Activated CD4-positive, alpha-beta T cell treated with anti-CD3 and anti-CD28 coated beads, Interleukin-2, amount 10 ng/mL, durations not matched to agents 24 days and 14 days (primary cell): ENCODE measurements around the gene CALM1. TPM values are rescaled to one million over a fixed set of nuclear protein-coding genes. Genes with fewer than 3 reads are reported as not detected.

Source experiments
- DNase-seq: peaks from one replicate; pipeline ENCODE4 v3.0.0; 2022
- H3K27ac Mint-ChIP-seq: one replicate; pipeline ENCODE4 v1.8.0; 2022; ENCODE audit warnings: mild to moderate bottlenecking, mixed read lengths
- H3K27me3 Mint-ChIP-seq: one replicate; pipeline ENCODE4 v1.8.0; 2022; ENCODE audit warnings: mixed read lengths
- H3K36me3 Mint-ChIP-seq: one replicate; pipeline ENCODE4 v1.8.0; 2022; ENCODE audit warnings: low read depth, mild to moderate bottlenecking, mixed read lengths
- H3K4me1 Mint-ChIP-seq: one replicate; pipeline ENCODE4 v1.8.0; 2021; ENCODE audit warnings: mixed read lengths
- H3K4me3 Mint-ChIP-seq: one replicate; pipeline ENCODE4 v1.8.0; 2022; ENCODE audit warnings: mild to moderate bottlenecking, moderate library complexity, mixed read lengths
- H3K9me3 Mint-ChIP-seq: one replicate; pipeline ENCODE4 v1.8.0; 2021; ENCODE audit warnings: mixed read lengths
- intact Hi-C: fragments of 100-400 bp; cut with micrococcal nuclease; formaldehyde crosslinking; loops from one replicate; pipeline ENCODE4 v1.15.1; 2023
- total RNA-seq: library from RNA; stranded (reverse); gene quantifications from 2 replicates; pipeline ENCODE4 v1.2.3, GENCODE V29; 2022

The CALM1 gene
- total RNA-seq, 1 donor from 2014 or later, result 471 TPM

DNA sequence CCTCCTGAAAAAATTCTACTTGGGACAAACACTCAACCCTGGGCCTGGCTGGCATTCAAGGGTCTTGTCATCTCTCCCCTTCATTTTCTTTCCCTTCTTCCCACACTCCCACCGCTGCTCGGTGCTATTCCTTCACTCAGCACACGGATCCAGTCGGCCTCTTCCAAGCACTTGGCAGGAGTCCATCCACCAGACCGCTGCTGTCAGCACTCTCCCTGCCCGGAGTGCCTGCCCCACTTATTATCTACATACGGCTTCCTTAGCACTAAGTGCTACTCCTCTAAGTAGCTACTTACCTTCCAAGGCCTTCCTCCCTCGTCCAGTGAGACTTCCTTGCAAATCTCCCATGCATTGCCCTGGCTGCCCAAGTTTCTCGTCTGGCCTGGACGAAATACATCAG, 29.8 kb downstream of the CALM1 start:
- Mint-ChIP-seq H3K4me1 (no peaks in the 10 kb centered on the region), H3K27me3 (no peaks in the 10 kb centered on the region), H3K4me3 (no peak overlapping the region), H3K27ac (no peak overlapping the region), H3K36me3 (no peaks in the 10 kb centered on the region), H3K9me3 (no peaks in the 10 kb centered on the region)
- intact Hi-C loops, result no loop called here
- no peak for DNase-seq

DNA sequence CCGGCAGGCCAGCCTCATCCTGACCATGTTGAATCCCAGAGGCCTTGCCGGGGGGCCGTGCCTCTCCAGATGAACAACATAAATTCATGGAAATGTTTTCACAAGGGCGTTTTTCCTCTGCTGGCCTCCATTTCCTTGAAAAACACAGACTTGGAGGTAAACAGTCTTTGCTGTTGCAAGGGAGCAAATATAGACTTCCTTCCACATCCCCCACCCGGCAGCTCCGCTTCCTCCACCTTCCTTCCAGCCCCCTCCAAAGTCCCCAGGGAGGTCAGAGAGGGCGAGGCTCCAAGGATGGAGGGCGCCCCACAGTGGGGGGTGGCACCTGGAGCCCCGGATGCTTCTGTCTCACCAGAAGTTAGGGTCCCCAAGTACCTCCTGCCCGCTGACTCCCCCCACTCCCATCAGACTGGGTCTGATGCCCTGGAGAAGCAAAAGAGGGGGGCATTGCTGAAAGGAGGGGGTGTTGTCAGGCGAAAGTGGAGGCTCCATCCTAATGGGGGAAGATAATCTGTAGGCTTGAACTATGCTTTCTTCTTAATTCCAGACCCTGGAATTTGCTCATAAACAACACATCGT, 31.1 kb downstream of the CALM1 start:
- Mint-ChIP-seq H3K4me3 (no peak overlapping the region), H3K36me3 (no peaks in the 10 kb centered on the region), H3K4me1 (no peaks in the 10 kb centered on the region), H3K27me3 (no peaks in the 10 kb centered on the region), H3K9me3 (no peaks in the 10 kb centered on the region), H3K27ac (no peak overlapping the region)
- DNase-seq, result no peak
- intact Hi-C loops, result no loop called here

- H3K9me3 Mint-ChIP-seq, result no peaks in the 10 kb centered on the region
- intact Hi-C loops, result no loop called here
- no peak overlapping the region for H3K4me3 Mint-ChIP-seq
- no peaks in the 10 kb centered on the region for H3K36me3 Mint-ChIP-seq
- no peak overlapping the region for H3K27ac Mint-ChIP-seq
- no peaks in the 10 kb centered on the region for H3K4me1 Mint-ChIP-seq
- H3K27me3 Mint-ChIP-seq, result no peaks in the 10 kb centered on the region
- DNase-seq, result no peak
Observed at GRCh38 chr14:90428676-90429075, 31.8 kb downstream of the CALM1 start.

DNA sequence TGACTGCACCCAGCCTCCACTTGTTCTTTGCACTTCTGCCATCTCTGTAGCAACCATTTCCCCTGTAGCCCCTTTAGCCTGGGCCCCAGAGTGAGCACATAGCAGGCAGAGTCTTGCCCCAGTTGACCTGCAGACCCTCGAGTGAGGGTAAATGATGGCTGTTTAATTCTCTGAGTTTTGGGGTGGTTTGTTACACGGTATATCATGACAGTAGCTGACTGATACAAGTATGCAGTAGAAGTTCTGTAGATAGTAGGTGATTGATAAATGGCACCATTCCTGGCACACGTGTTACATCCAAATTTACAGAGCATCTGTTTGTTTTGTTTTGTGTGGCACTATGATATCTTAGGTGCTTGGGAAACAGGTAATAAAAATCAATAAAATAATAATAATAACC, 32.4 kb downstream of the CALM1 start:
- Mint-ChIP-seq H3K4me1 (no peaks in the 10 kb centered on the region), H3K36me3 (no peaks in the 10 kb centered on the region), H3K27ac (no peak overlapping the region), H3K9me3 (no peaks in the 10 kb centered on the region), H3K4me3 (no peak overlapping the region), H3K27me3 (no peaks in the 10 kb centered on the region)
- intact Hi-C loops, result no loop called here
- DNase-seq, result no peak

DNA sequence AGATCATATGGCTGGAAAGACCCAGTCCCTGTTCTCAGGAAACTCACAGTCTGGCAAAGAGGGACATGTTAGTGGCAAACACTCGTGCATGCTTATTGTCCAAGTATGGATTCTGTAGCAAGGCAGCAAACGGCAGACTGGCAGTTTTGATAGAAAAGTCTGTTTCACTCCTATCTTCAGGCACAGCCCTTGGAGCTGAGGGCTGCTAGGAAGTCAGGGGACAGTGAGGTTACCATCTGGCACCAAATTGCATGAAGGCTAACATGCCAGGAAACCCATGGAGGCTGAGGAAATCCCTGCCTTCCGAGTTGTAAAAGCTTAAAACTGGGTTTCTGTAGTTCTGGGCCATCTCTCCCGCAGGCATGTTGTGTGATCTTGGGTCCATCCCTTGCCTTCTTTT, 32.9 kb downstream of the CALM1 start:
- intact Hi-C loops, result no loop called here
- no peak for DNase-seq
- no peaks in the 10 kb centered on the region for H3K9me3 Mint-ChIP-seq
- no peaks in the 10 kb centered on the region for H3K4me1 Mint-ChIP-seq
- no peak overlapping the region for H3K4me3 Mint-ChIP-seq
- no peak overlapping the region for H3K27ac Mint-ChIP-seq
- H3K27me3 Mint-ChIP-seq, result no peaks in the 10 kb centered on the region
- no peaks in the 10 kb centered on the region for H3K36me3 Mint-ChIP-seq

GRCh38 chr14:90434370-90435020, 37.7 kb downstream of the CALM1 start:
- no peaks in the 10 kb centered on the region for H3K27me3 Mint-ChIP-seq
- no peak overlapping the region for H3K4me3 Mint-ChIP-seq
- H3K36me3 Mint-ChIP-seq, result no peaks in the 10 kb centered on the region
- no peak overlapping the region for H3K27ac Mint-ChIP-seq
- intact Hi-C loops, result no loop called here
- no peaks in the 10 kb centered on the region for H3K4me1 Mint-ChIP-seq
- DNase-seq, result no peak
- H3K9me3 Mint-ChIP-seq, result no peaks in the 10 kb centered on the region

DNA sequence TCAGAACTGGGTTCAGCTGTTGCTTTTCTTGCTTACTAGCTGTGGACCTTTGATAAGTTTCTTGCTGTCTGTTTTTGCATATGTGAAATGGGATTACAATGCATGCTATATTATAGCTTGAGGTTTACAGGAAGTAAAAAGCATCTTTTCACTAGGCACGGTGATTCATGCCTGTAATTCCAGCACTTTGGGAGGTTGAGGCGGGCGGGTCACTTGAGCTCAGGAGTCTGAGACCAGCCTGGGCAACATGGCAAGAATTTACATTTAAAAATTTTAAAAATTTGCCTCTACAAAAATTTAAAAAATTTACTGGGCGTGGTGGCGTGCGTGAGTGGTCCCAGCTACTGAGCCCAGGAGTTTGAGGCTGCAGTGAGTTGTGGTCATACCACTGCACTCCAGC, 42.0 kb downstream of the CALM1 start:
- Mint-ChIP-seq H3K27me3 (peaks cover 7% of the 10 kb centered on the region), H3K36me3 (no peaks in the 10 kb centered on the region), H3K27ac (no peak overlapping the region), H3K9me3 (no peaks in the 10 kb centered on the region), H3K4me3 (no peak overlapping the region), H3K4me1 (no peaks in the 10 kb centered on the region)
- intact Hi-C loops, result no loop called here
- DNase-seq, result no peak

DNA sequence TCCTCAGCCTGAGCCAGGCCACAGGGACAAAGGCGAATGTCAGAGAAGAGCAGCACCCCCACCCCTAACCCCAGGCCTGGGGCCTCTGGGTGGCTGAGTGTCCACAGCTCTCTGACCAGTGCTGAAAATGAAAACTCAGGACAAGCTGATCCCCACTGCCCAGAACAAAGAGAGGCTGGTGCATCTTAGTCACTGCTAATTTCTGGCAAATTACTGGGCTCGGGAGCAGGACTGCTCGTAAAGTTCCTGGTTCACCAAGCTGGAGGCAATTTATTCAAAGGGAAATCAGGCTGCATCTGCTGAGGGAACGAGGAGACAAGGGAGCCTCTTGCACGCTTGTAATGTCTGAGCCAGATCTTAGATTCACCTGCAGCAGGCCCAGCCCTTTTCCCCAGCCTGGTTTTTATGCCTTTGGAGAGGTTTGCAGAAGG, 43.2 kb downstream of the CALM1 start:
- Mint-ChIP-seq H3K36me3 (no peaks in the 10 kb centered on the region), H3K9me3 (no peaks in the 10 kb centered on the region), H3K27me3 (peaks cover 9% of the 10 kb centered on the region), H3K27ac (no peak overlapping the region), H3K4me3 (no peak overlapping the region), H3K4me1 (no peaks in the 10 kb centered on the region)
- intact Hi-C loops, result no loop called here
- no peak for DNase-seq

- Mint-ChIP-seq H3K9me3 (no peaks in the 10 kb centered on the region), H3K27me3 (peaks cover 9% of the 10 kb centered on the region), H3K27ac (no peak overlapping the region), H3K36me3 (no peaks in the 10 kb centered on the region), H3K4me3 (no peak overlapping the region), H3K4me1 (no peaks in the 10 kb centered on the region)
- no peak for DNase-seq
- intact Hi-C loops, result no loop called here
Observed at GRCh38 chr14:90440592-90440991, 43.8 kb downstream of the CALM1 start.

DNA sequence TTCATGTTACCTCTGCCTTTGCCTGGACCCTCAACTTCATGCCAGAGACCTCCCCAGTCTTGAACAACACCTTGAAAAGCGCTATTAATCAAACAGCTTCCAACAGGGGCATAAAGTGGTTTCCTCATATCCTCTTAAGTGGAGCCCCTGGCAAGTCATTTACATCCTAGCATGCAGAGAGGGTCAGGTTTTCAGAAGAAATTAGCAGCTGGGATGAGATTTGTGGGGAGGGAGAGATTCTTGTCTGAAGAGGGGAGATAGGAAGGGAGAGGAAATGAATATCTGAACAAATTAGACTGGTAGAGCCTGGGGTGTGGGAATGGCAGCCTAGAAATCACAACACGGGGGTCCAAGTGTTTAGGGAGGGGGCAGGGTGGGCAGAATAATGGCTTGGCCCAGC, 45.6 kb downstream of the CALM1 start:
- H3K27me3 Mint-ChIP-seq, result peaks cover 10% of the 10 kb centered on the region
- no peak overlapping the region for H3K4me3 Mint-ChIP-seq

GRCh38 chr14:90443161-90444076, 46.6 kb downstream of the CALM1 start:
- H3K9me3 Mint-ChIP-seq, result no peaks in the 10 kb centered on the region
- intact Hi-C loops, result no loop called here

More for the DNA sequence above, 45.6 kb downstream of the CALM1 start:
- H3K9me3 Mint-ChIP-seq, result no peaks in the 10 kb centered on the region
- H3K4me1 Mint-ChIP-seq, result no peaks in the 10 kb centered on the region
- H3K36me3 Mint-ChIP-seq, result no peaks in the 10 kb centered on the region
- no peak for DNase-seq
- intact Hi-C loops, result no loop called here
- no peak overlapping the region for H3K27ac Mint-ChIP-seq

DNA sequence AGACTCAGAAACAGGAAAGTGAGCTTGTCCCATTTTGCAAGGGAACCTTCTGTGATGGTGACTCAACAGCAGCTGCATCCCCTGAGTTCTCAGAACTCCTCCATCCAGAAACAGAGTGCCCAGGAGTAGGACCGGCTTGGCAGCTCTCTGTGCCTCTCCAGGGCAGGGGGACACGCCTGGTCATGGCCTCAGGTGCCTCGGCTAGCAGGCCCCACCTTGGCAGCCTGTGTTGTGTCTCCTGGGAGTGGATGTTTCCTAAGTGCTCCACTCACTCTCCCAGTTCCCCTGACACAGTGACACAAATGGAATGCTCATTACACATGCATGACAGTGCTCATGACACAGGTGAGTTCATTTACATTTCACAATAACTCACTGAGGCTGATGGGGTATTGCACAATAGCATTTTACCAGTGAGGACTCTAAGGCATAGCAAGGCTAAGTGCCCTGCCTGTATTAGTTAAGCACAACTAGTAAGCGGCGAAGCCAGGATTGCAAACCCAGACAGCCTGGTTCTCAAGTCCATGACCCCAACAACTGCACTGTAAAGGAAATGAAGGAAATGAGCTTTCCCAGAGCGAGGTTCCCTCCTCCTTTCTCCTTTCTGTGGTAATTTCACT, 47.4 kb downstream of the CALM1 start:
- Mint-ChIP-seq H3K27me3 (peaks cover 12% of the 10 kb centered on the region), H3K36me3 (no peaks in the 10 kb centered on the region), H3K9me3 (no peaks in the 10 kb centered on the region), H3K27ac (no peak overlapping the region), H3K4me3 (no peak overlapping the region), H3K4me1 (no peaks in the 10 kb centered on the region)
- intact Hi-C loops, result no loop called here
- no peak for DNase-seq

More at GRCh38 chr14:90443161-90444076, 46.6 kb downstream of the CALM1 start:
- Mint-ChIP-seq H3K36me3 (no peaks in the 10 kb centered on the region), H3K27me3 (peaks cover 12% of the 10 kb centered on the region), H3K4me1 (no peaks in the 10 kb centered on the region), H3K4me3 (no peak overlapping the region), H3K27ac (no peak overlapping the region)
- no peak for DNase-seq

- H3K36me3 Mint-ChIP-seq, result no peaks in the 10 kb centered on the region
- DNase-seq, result no peak
- peaks cover 14% of the 10 kb centered on the region for H3K27me3 Mint-ChIP-seq
- H3K27ac Mint-ChIP-seq, result no peak overlapping the region
- no peak overlapping the region for H3K4me3 Mint-ChIP-seq
- intact Hi-C loops, result no loop called here
- no peaks in the 10 kb centered on the region for H3K9me3 Mint-ChIP-seq
- no peaks in the 10 kb centered on the region for H3K4me1 Mint-ChIP-seq
Observed at GRCh38 chr14:90445011-90445410, 48.2 kb downstream of the CALM1 start.

GRCh38 chr14:90446405-90446804, 49.6 kb downstream of the CALM1 start:
- H3K9me3 Mint-ChIP-seq, result no peaks in the 10 kb centered on the region
- H3K4me3 Mint-ChIP-seq, result no peak overlapping the region
- no peak overlapping the region for H3K27ac Mint-ChIP-seq
- peaks cover 12% of the 10 kb centered on the region for H3K27me3 Mint-ChIP-seq
- H3K4me1 Mint-ChIP-seq, result no peaks in the 10 kb centered on the region
- DNase-seq, result no peak
- no peaks in the 10 kb centered on the region for H3K36me3 Mint-ChIP-seq
- intact Hi-C loops, result no loop called here
